GM12878 (cell line): ENCODE results near the gene AOPEP.

Experiments used
- EP300 ChIP-seq, 2 experiments: fragments of 150-350 bp in 1 of 2; IDR thresholded peaks; 2 replicates each; pipeline ENCODE4 v1.6.1; 2011 to 2012; ENCODE audit warnings: low read depth in 2 of 2, low read length in 2 of 2, borderline replicate concordance in 1 of 2, improper control_type of control experiment in 1 of 2, inconsistent platforms in 1 of 2; ENCODE audit not compliant: control insufficient read depth in 1 of 2
- ZNF24 ChIP-seq: fragments of 450-650 bp; IDR thresholded peaks from 2 replicates; pipeline ENCODE4 v1.6.1; 2017; ENCODE audit warnings: antibody characterized with exemption, mild to moderate bottlenecking
- TF ChIP-seq, protein P1 (sequence below): fragments of 450-650 bp; IDR thresholded peaks from 2 replicates; pipeline ENCODE4 v1.6.1; 2017; ENCODE audit warnings: antibody characterized with exemption, mild to moderate bottlenecking, moderate library complexity

DNA sequence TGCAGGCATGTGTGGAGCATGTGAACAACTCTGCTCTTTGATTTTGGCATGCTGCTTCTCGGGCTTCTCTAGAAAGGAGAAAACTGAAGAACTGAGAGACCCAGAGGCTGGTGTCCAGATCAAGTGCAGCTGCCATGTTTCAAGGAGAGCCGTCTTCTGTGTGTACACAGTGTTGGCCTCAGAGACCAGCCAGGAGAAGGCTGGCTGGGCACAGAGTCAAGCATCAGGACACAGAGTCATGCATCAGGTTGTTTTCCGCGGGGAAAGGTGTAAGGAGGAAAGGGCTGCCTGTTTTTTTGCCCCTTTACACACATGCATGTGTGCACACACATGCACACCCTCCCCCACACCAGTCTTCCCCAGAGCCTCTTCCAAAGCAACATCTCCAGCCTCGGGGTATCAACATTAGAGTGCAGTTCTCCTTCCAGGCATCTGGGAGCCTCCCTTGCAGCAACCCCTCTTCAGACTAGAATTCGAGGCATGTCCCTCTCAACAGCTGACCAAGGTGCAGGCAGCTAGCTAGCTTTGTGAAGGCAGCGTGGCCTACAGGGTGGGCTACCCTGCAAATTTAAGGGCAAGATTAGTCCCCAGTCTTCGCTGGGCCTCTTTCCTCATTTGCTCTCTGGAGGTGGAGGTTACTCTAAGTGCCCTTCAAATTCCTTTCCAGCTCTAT, 180.9 kb downstream of the AOPEP start:
- TF ChIP-seq ZNF24 (no peak), EP300 (IDR thresholded peaks at IDR 0.05; ENCODE audit: borderline replicate concordance in 1 of 2, control insufficient read depth in 1 of 2, low read depth in 2 of 2, low read length in 2 of 2) (no peak)
- TF ChIP-seq, protein P1, sequence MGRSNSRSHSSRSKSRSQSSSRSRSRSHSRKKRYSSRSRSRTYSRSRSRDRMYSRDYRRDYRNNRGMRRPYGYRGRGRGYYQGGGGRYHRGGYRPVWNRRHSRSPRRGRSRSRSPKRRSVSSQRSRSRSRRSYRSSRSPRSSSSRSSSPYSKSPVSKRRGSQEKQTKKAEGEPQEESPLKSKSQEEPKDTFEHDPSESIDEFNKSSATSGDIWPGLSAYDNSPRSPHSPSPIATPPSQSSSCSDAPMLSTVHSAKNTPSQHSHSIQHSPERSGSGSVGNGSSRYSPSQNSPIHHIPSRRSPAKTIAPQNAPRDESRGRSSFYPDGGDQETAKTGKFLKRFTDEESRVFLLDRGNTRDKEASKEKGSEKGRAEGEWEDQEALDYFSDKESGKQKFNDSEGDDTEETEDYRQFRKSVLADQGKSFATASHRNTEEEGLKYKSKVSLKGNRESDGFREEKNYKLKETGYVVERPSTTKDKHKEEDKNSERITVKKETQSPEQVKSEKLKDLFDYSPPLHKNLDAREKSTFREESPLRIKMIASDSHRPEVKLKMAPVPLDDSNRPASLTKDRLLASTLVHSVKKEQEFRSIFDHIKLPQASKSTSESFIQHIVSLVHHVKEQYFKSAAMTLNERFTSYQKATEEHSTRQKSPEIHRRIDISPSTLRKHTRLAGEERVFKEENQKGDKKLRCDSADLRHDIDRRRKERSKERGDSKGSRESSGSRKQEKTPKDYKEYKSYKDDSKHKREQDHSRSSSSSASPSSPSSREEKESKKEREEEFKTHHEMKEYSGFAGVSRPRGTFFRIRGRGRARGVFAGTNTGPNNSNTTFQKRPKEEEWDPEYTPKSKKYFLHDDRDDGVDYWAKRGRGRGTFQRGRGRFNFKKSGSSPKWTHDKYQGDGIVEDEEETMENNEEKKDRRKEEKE, result no peak
